Measurements from ENCODE around the gene MED12L.

GRCh38 chr3:151130428-151130827, 45.0 kb downstream of the MED12L start:
- TF ChIP-seq POLR2AphosphoS5 (IDR thresholded peaks at IDR 0.05): no peak
- TF ChIP-seq CTCF (IDR thresholded peaks at IDR 0.05): no peak
- TF ChIP-seq POLR2A (IDR thresholded peaks at IDR 0.05; ENCODE audit: low read depth): no peak
